GM20000 (cell line): ENCODE data around the gene GPR25.

Experiments
- DNase-seq: peaks from one replicate; pipeline ENCODE4 v3.0.0; 2012; ENCODE audit warnings: low spot score
- CTCF ChIP-seq: IDR thresholded peaks from 2 replicates; pipeline ENCODE4 v1.5.1; 2012; ENCODE audit warnings: mild to moderate bottlenecking, control low read depth; ENCODE audit errors: extremely low read depth, missing control alignments

GPR25 gene

GRCh38 chr1:200846398-200846797 is 26.4 kb upstream of the GPR25 start:
- TF ChIP-seq CTCF: no peak
- DNase-seq: no peak

GRCh38 chr1:200849430-200849829 is 23.4 kb upstream of the GPR25 start:
- TF ChIP-seq CTCF: no peak
- no peak for DNase-seq

GRCh38 chr1:200850554-200850953 is 22.2 kb upstream of the GPR25 start:
- no peak for DNase-seq
- TF ChIP-seq CTCF: no peak

GRCh38 chr1:200856716-200857357 is 15.9 kb upstream of the GPR25 start:
- no peak for TF ChIP-seq CTCF
- no peak for DNase-seq

- DNase-seq: no peak
- no peak for TF ChIP-seq CTCF
Observed at GRCh38 chr1:200857804-200858203, 15.0 kb upstream of the GPR25 start.

GRCh38 chr1:200861937-200862647 is 10.7 kb upstream of the GPR25 start:
- TF ChIP-seq CTCF: no peak

GRCh38 chr1:200862713-200863415 is 9.9 kb upstream of the GPR25 start:
- DNase-seq: no peak
- TF ChIP-seq CTCF: no peak

More at GRCh38 chr1:200861937-200862647, 10.7 kb upstream of the GPR25 start:
- DNase-seq: no peak
